Measurements from ENCODE around the gene UBALD2.
"Not testable (repeated sequence)": the region's sequence is repeated elsewhere in the genome, so short reads cannot be mapped to it uniquely, and the experiment has no call there.

The UBALD2 gene

DNA sequence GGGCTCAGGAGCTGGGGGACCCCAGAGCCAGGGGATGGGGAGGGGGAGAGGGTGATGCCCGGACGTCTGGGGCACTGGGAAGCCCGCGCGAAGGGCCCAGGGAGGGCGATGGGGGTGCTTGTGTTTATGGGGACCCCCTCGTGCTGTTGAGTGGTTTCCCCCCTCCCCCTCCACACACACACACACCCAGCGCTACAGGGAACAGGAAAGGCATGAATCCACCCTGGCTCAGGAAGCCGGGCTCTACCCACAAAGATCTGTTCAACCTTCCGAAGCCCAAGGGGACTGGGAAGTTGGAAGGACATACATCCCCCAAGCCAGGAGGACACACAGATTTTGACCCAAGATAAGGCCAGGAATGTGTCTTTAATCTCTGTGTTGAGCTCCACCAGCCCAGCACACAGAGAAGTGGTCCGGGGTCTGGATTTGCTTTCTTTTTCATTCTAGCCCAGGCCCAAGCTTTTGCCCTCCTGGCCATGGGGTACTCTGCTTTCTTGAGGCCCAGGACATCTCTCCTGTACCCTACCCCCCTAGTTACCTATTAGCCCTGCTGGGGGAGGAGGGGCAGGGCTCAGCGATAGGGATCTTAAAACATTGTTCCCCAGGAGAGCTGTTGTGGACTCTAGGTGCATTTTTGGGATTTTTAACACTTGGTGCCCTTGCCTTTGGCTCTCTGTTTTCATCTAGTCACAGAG, 1.2 kb downstream of the UBALD2 start:
- DNase-seq, result peak; percentile 29

DNA sequence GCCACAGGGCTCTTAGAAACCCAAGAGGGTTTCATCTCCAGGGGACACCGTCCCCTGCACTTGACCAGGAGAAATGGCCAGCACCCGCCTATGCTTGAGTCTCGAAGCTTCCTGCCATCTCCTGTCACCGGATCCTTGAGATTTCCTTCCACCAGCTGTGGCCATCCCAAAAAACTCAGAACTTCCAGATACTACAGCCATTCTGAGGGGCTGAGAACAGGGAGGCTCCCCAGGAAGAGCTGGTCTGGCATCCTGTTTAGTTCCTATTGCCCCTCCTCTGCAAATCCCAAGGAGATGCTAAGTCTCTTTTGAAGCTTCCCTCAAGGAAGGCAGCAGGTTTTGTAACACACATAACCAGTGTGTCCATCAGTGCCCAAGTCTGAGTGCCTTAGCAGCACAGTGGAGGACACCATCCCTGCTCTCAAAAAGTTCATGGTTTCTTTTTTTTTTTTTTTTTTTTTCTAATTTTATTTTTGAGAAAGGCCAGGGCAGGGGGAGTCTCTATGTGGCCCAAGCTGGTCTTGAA, 2.0 kb downstream of the UBALD2 start:
- DNase-seq, result peak; percentile 34

DNA sequence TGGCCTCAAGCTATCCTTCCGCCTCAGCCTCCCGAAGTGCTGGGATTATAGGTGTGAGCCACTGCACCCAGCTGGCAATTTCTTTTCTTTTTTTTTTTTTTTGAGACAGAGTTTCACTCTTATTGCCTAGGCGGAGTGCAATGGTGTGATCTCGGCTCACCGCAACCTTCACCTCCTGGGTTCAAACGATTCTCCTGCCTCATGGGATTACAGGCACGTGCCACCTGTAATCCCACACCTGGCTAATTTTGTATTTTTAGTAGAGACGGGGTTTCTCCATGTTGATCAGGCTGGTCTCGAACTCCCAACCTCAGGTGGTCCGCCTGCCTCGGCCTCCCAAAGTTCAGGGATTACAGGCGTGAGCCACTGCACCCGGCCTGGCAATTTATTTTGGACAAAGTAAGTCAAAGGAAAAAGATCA, 2.4 kb downstream of the UBALD2 start:
- DNase-seq, result not testable (repeated sequence)

DNA sequence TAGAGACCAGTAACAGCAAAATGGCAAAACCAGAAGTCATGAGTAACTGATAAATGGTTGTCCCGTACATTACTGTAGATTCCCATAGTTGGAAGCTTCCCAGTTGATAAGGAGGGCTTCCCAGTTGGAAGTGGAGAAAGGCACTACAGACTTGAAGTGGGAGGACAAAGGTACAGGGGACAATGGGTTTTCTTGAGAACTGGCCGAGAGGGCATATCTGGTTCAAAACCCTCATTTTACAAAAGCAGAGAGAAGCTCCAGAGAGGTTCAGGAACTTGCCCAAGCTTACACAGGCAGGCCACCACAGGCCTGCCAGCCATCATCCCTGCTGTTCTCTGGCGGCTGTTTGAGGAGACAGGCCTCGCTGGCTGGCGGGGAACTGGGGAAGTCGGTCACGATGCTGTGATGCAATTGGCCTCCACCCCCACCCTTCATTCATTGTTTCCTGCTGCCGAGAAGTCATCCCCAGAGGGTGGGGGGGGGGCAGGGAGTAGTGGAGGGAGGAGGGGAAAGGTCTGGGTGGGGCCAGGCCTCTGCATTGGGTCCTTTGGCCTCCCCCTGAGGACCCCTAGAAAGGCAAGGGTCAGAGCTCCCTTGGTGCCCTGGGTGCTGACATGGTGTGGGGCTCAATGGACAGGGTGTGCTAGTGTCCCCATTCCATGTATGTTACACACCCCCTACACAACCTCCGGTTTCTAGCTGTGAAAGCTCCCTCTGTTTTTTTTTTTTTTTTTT, 3.0 kb downstream of the UBALD2 start:
- DNase-seq, result peak; percentile 94

DNA sequence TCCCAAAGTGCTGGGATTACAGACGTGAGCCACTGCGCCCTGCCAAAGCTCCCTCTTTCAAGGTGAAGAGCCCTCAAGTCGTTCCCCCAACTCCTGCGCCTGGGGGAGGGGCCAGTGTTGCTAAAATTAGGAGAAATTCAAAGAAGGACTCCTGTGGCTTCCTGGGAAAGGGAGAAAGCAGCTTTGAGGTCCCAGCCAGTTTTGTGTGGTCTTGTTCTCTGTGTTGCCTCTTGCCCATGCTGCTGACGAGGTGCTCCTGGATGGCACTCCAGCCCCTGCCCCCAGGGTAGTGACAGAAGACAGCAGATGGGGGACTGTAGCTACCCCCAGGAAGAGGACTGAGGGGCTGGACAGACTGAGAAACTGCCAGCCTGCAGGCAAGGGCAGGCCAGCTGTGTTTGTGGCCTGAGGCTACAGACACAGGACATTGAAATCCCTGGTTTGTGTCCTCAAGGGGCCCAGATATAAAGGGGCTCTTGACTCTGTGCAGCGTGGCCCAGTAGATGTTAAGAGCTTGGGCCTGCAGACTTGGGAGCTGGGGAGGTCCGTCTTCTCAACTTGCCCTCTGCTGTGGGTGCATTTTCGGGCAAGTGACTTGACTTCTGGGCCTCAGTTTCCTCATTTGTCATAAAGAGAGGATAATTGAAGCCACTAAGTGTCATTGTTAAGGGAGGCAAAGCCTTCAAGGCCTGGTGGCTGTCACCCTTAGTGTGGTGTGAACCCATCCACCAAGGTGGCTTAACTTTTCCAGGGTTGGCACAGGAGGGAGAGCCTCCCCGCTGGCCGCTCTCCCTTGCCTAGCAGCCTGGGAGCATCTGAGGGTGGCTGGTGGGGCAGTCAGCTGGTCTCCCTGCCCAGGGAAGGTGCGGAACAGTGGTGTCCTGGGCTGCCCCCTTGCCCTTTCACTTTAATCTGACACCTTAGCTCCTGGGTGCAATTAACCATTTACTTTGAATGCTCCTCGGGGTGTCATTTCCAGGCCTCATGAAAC, 4.1 kb downstream of the UBALD2 start:
- no peak for DNase-seq

DNA sequence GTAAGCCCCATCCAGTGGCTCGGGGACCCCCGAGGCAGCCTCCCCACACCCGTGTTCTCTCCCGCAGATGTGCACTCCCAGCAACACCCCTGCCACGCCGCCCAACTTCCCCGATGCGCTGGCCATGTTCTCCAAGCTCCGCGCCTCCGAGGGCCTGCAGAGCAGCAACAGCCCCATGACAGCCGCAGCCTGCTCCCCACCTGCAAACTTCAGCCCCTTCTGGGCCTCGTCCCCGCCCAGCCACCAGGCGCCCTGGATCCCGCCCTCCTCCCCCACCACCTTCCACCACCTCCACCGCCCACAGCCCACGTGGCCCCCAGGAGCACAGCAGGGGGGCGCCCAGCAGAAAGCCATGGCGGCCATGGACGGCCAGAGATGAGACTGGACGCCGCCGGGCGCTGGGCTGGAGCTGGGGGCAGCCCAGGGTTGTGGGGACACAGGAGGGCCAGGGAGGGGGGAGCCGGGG, 5.0 kb downstream of the UBALD2 start:
- no peak for DNase-seq

DNA sequence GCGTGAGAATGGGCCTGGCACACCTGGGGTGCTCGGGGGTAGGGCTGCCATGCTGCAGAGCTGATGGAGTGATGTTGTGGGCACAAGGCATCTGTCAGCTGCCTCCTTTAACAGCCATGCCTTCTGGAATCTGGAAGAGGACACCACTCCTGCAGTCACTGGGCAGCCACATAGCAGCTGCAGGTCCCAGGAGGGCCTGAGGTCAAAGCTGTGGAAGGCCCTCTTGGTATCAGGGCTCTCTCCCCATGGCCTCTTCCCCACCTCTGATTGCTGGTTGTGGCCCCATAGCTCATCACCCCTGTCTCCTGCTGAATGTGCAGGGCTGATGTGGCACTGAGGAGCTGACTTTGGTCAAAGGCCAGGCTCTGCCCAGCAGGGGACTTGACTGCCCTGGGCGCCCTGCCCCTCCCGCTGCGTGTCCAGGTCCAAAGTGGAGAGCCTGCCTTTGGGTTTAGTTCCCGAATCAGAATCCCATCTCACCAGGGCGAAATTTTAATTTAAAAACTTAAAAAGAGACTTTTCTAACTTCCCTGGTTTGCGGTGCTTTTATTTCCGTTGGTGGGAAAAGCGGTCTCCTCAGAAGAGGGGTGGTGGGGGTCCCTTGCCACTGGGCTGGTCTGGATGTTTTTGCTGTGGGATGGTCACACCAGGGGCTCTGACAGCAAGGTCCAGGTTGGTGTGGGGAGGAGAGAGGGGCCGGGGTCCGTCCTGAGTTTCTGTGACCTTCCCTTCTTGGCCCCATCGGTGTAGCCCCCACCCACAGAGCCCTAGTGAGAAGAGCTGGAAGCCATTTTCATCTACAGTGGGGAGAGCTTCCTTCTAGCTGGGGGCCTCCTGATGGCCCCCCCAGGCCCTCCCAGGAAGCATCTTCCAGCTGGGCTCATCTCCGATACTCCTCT, 5.9 kb downstream of the UBALD2 start:
- DNase-seq, result no peak

DNA sequence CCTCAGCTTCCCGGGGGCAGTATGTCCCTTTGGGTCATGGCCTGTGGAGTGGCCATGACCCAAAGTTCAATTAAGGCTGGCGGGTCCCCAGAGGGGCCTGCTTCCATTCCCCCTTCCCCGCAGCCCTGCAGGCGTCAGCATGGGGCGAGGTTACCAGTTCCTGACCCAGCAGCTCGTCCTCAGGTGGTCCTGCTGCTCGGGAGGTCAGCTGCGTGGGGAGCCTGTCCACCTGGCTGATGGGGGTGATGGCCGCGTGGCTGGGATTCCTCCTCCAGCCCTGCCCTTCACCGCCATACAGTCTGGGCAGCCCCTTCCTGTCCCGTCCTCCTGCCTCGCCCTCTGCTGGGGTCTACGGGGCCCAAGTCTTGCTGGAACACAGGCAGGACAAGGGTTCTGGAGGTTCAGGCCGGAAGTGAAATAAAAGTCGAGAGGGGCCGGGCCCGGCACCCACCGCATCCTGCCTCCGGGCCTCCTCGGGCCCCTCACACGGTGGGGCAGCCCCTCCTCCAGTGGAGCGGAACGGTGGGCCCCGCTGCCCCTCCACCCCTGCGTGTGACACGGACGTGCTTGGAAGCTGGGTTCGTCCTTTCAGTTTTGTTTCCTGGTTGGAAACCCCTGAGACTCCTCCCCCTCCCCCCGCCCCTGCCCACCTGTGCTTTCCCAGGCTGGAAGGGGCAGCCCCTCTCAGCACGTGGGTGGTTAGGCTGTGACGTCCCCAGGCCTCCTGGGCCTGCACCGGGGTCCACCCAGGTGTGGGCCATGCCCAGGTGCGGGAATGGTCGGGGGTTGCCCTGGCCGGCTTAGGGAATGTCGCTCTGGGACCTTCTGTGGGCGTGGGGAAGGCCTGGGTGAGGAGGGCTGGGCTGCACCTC, 6.8 kb downstream of the UBALD2 start:
- peak; percentile 83 for DNase-seq

DNA sequence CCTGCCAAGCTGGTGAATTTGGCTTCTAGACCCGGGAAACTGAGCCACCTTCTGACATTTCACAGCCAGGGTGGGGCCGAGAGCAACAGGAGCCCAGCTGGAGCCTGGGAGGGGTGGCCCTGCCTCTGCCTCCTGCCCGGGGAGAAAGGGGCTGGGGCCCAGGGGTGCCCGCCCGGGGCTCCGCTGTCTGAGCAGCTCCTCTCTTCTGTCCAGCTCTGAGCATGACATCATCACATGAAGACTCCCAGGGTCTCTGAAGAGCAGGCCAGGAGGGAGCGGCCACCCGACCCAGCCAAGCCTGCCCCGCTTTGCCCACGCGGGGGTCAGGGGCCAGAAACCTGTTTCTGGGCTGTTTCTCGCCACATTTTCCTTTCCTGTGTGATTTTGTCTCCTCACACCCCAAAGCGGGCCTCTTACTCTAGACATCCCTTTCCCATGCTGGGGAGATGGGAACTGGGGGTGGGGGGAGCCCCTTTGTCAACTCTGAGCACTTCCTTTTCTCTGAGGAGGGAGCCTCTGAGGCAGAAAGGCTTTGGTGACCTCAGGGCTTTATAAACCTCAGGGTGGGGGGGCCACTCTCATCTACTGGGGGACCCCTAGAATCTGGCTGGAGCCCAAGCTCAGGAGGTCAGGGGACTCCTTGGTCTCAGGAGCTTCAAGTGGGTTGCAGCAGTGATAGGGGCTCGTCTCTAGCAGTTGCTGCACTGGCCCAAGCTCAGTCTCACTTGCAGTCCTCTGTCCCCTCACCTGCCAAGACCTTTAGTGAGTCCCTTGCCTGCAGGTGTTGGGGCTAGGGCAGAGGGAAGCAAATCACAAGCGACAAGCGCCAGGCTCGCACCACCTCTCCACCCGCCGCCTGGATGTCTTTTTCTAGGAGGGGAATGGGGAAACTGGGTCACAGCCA, 7.6 kb downstream of the UBALD2 start:
- DNase-seq, result peak; percentile 82

DNA sequence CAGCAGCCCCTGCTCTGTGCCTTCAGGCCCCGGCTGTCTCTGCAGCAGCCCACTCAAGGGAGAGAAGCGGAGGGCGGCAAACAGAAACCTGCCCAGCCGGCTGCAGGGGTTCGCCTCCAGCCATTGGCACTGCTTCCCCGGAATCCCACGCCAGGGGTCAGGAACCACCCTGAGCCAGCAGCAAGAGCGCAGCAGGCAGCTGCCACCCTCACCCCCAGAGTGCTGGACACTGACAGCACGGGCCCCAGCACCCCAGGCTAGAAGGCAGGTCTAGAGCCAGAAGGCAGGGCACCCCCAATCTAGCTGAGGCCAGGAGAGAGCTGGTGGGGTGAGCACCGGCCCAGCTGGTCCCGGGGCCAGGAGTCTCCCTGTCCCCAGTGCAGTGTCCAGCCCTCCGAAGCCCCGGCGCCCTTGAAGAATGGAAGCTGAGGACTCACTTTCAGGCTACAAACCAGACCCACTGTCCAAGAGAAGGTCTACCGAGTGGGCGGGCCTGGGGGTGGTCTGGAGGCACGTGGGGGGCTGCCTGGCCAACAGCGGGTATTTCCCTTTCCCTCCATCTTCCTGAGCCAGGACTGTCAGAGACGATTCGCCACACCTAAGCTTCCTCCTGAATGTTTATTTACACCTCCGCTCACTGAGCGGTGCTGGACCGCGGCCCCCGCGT, 8.4 kb downstream of the UBALD2 start:
- DNase-seq, result no peak

DNA sequence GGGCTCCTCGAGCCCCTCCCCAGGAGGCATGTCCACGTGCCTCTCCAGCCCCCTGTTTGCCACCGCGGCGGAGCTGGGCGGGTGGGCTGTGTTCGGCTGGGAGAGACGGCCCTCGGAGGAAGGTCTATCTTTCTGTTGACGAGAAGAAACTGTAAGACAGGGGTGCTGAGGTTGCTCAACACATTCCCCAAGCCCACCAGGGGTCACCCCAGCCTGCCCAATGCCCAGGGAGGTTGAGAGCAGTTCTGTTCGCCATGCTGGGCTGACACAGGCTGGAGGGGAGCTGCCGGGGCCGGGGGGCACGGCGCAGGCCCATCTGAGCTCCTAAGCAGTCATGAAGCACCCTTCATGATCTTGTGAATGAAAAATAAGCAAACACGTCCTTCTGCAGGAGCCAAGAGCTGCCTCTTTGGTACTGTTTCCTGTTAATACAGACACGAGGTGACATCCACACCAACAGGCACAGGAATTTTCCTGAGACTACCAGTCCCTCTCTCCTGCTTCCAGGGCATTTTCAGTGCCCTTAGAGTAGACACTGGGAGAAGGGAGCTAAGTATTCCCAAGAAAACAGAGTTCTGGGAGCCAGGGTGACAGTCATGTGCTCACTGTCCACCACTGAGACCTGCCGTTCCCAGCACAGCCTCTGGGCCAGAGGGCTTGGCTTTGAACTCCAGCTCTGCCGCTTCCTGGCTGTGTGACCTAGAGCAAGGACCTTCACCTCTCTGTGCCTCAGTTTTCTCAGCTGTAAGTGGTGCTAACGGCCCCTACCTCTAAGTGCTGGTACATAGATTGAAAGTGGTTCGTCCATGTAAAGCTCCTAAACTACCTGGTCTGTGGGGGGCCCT, 9.2 kb downstream of the UBALD2 start:
- DNase-seq, result no peak

DNA sequence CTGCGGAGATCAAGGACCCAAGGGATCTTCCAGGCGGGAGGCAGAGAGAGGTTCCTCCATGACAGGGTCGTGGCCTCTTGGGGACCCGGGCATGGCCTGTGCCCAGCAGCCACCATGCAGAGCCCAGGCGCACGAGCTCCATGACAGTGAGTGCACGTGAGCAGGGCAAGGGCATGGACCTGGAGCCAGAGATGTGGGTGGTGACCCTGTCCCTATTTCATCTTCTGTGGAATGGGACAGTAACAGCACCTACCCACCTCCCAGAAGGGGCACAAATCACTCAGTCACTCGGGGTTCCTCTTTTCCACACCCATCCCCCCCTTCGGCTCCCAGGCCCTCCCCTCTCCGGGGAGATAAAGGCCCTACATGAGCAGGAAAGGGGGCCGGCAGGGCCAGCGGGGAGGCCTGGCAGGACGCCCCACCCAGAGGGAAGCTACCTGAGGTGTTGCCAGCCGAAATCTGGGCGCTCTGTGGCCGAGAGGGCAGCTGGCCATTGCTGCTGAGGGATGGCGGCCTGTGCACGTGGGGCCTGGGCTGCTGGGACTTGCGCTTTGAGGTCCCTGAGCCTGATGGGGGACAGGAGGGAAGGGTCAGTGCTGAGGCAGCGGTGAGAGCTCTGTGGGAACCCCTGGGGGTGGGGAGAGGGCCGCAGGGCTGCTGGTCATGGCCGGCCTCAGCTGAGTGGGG, 10.4 kb downstream of the UBALD2 start:
- no peak for DNase-seq

DNA sequence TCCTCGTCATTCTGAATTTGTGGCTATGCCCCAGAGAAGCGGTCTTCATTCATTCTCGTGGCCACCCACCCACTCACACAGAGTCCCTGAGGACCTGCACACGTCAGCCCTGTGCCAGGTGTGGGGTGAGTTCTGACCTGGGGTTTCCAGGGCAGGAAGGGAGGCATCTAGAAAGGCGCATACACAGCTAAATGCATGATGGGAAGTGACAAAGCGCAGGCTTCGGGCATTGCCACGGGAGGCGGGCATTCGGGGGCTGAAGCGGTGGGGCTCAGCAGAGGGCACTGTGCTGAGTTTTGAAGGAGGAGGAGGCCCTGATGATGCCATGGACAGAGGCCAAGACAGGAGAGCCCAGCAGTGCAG, 10.9 kb downstream of the UBALD2 start:
- no peak for DNase-seq

DNA sequence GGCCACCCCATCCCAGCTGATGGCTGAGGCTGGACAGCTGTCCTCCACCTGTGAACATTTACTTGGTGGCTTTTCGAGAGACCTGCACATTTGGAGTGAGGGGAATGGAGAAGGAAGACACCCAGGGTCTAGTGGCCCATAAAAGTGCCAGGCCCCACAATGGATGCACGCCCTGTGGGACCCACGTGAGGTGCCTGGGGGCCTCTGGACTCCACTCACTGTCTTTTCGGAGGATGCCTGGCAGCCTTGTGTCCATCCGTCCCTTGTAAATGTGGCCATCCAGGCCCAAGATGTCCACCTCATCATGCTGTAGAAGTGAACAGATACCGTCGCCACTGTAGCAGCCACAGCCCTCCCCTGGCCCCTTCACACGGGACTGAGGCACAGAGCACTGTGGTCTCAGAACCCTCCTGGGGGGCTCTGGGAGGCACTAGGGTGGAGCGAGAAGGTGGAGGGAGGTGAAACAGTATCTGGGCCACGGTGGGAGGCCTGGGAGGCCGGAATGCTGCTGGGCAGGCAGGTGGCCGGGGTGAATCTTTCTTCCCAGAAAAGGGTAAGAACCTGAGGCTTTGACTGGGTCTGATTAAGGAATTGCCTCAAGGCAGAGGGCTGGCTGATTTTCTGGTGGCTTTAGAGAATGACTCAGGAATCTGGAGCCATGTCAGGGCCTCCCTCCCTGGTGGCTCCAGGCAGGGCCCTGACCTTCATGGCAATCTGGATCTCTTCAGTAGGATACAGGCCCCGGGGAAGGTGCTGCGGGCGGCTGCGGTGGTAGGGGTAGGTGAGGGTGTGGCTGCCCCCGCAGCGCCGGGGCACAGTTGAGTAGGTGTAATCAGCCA, 11.5 kb downstream of the UBALD2 start:
- no peak for DNase-seq

DNA sequence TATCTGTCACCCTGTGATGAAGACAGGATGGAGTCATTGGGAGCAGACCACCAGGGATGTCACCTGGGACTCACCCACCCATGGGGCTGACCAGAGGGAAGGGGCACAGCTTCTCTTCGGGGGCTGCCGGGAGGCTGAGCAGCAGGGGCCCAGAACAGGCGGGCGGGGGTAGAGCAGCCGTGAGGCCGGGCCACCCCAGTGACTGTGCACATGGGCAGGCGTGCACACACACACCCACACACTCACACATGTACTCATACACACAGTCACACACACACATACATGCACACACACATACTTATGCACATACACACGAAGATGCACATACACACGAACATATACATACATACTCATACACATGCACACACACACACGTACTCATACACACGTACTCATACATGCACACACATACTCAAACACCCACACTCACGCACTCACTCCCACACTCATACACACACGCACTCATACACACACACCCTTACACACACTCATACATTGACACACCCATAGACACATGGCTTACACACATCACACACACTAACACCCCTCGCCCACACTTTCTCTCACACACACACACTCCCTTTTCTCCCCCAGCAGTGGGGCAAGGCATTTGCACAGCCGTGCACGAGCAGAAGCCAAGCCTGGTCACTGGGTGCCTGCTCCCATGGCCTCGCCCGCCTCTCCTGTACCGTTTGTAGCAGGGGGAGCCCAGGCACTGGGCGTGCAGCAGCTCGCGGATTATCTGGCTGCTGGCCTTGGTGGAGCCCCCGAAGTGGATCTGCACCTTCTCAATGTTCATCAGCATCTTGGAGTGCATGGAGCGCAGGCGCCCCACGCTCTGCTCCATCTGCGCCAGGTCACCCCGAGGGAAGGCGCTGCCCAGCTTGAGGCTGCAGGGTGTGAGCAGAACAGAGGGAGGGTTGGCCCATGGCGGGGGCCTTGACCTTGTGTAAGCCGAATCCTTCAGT, 12.4 kb downstream of the UBALD2 start:
- DNase-seq, result no peak

Data from inflammatory macrophage treated with lipopolysaccharide for 4 hours (primary cell).